Measurements from ENCODE around the gene HMGB1.

- TF ChIP-seq, protein P1, sequence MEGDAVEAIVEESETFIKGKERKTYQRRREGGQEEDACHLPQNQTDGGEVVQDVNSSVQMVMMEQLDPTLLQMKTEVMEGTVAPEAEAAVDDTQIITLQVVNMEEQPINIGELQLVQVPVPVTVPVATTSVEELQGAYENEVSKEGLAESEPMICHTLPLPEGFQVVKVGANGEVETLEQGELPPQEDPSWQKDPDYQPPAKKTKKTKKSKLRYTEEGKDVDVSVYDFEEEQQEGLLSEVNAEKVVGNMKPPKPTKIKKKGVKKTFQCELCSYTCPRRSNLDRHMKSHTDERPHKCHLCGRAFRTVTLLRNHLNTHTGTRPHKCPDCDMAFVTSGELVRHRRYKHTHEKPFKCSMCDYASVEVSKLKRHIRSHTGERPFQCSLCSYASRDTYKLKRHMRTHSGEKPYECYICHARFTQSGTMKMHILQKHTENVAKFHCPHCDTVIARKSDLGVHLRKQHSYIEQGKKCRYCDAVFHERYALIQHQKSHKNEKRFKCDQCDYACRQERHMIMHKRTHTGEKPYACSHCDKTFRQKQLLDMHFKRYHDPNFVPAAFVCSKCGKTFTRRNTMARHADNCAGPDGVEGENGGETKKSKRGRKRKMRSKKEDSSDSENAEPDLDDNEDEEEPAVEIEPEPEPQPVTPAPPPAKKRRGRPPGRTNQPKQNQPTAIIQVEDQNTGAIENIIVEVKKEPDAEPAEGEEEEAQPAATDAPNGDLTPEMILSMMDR (conservative IDR thresholded peaks at IDR 0.05; ENCODE audit: low read depth in 2 of 2): no peak
- TF ChIP-seq POLR2AphosphoS5 (IDR thresholded peaks at IDR 0.05; ENCODE audit: low read depth) (no peak), EZH2phosphoT487 (IDR thresholded peaks at IDR 0.05; ENCODE audit: unreplicated experiment) (no peak), JUNB (IDR thresholded peaks at IDR 0.05; ENCODE audit: unreplicated experiment) (no peak), EZH2 (IDR thresholded peaks at IDR 0.05; ENCODE audit: low read depth, unreplicated experiment) (no peak), REST (IDR thresholded peaks at IDR 0.05; ENCODE audit: unreplicated experiment) (no peak), NANOG (IDR thresholded peaks at IDR 0.05; ENCODE audit: borderline replicate concordance) (no peak), STAT1 (IDR thresholded peaks at IDR 0.05; ENCODE audit: unreplicated experiment) (no peak), ZNF331 (CRISPR knock-in tag; IDR thresholded peaks at IDR 0.05; ENCODE audit: low read depth) (no peak), ZNF114 (CRISPR knock-in tag; IDR thresholded peaks at IDR 0.05) (no peak), CREB1 (CRISPR knock-in tag; IDR thresholded peaks at IDR 0.05; ENCODE audit: low read depth) (no peak), ETS1 (IDR thresholded peaks at IDR 0.05) (no peak)
Observed at GRCh38 chr13:30454991-30455390, 10.7 kb downstream of the HMGB1 start.
